ENCODE data around the gene NFIA. TPM values are rescaled to one million over a fixed set of nuclear protein-coding genes. Genes with fewer than 3 reads are reported as not detected.

The NFIA gene
- total and polyA plus RNA-seq, 9 of the 15 experiments (the other 6 are each of a cell fraction or from before 2014, with no cell fraction given) = 5.3 to 24.9 (median 9.8) TPM

GRCh38 chr1:61162520-61163258 is 80.3 kb downstream of the NFIA start (continued):
- TF ChIP-seq ZNF766 (CRISPR knock-in tag; conservative IDR thresholded peaks at IDR 0.05) (no peak), ZNF592 (IDR thresholded peaks at IDR 0.05) (peak; percentile 43; the same call in 1 of the 2 replicates), TBL1XR1 (IDR thresholded peaks at IDR 0.05; ENCODE audit: low read length in 2 of 2) (0 out of 4 replicates have a peak, but pooled peaks of 1 of the 2 experiments have one; percentile 13), DPF2 (IDR thresholded peaks at IDR 0.05) (peak; percentile 73), CREB3 (tag; conservative IDR thresholded peaks at IDR 0.05; ENCODE audit: low read depth) (no peak), MCM7 (IDR thresholded peaks at IDR 0.05) (no peak), CEBPZ (IDR thresholded peaks at IDR 0.05; ENCODE audit: borderline replicate concordance, low read depth, low read length) (no peak), MTA2 (IDR thresholded peaks at IDR 0.05; ENCODE audit: low read depth) (no peak; the same call in 1 of the 2 replicates), HNRNPK (IDR thresholded peaks at IDR 0.05; ENCODE audit: low read depth, low read length, poor library complexity, severe bottlenecking) (no peak), RUNX1 (IDR thresholded peaks at IDR 0.05; ENCODE audit: low read depth) (no peak), POLR2AphosphoS5 (IDR thresholded peaks at IDR 0.05; ENCODE audit: control insufficient read depth, insufficient read depth, low read depth, low read length) (peak; percentile 56; the same call in 1 of the 2 replicates), WHSC1 (IDR thresholded peaks at IDR 0.05; ENCODE audit: low read length) (no peak), TAL1 (IDR thresholded peaks at IDR 0.05) (peak; percentile 53; the same call in 1 of the 2 replicates), NR2C2 (CRISPR knock-in tag; IDR thresholded peaks at IDR 0.05) (no peak), NR2C2 (tag; IDR thresholded peaks at IDR 0.05) (no peak), ZC3H11A (IDR thresholded peaks at IDR 0.05; ENCODE audit: low read depth, low read length) (no peak), NCOR1 (IDR thresholded peaks at IDR 0.05) (peak; percentile 53), TCF3 (CRISPR knock-in tag; IDR thresholded peaks at IDR 0.05) (peak; percentile 70), PTTG1 (tag; IDR thresholded peaks at IDR 0.05; ENCODE audit: low read depth) (no peak), MTA3 (IDR thresholded peaks at IDR 0.05; ENCODE audit: borderline replicate concordance) (no peak), ZNF354B (CRISPR knock-in tag; IDR thresholded peaks at IDR 0.05) (no peak), NFXL1 (CRISPR knock-in tag; IDR thresholded peaks at IDR 0.05) (no peak)
